Ishikawa (cell line): ENCODE measurements around the gene ANAPC4.
A peak's percentile ranks its signal among the peaks of the same experiment; 100 is the strongest.

Source experiments
- CEBPB ChIP-seq: IDR thresholded peaks from 2 replicates; pipeline ENCODE4 v1.6.1; 2012
- CREB1 ChIP-seq: IDR thresholded peaks from 2 replicates; pipeline ENCODE4 v1.6.1; 2012; ENCODE audit warnings: low read depth
- EGR1 ChIP-seq: IDR thresholded peaks from 2 replicates; pipeline ENCODE4 v1.6.1; 2012
- EP300 ChIP-seq: IDR thresholded peaks from 2 replicates; pipeline ENCODE4 v1.6.1; 2012; ENCODE audit warnings: borderline replicate concordance
- FOXM1 ChIP-seq: IDR thresholded peaks from 2 replicates; pipeline ENCODE4 v1.6.1; 2012; ENCODE audit warnings: low read depth, borderline replicate concordance
- MAX ChIP-seq: IDR thresholded peaks from 2 replicates; pipeline ENCODE4 v1.6.1; 2012
- NFIC ChIP-seq: IDR thresholded peaks from 2 replicates; pipeline ENCODE4 v1.6.1; 2012
- RAD21 ChIP-seq: IDR thresholded peaks from 2 replicates; pipeline ENCODE4 v1.6.1; 2012; ENCODE audit warnings: low read depth
- REST ChIP-seq: IDR thresholded peaks from 2 replicates; pipeline ENCODE4 v1.6.1; 2012; ENCODE audit warnings: low read depth, mild to moderate bottlenecking
- TAF1 ChIP-seq: IDR thresholded peaks from 2 replicates; pipeline ENCODE4 v1.6.1; 2012; ENCODE audit warnings: low read depth, mild to moderate bottlenecking
- TCF12 ChIP-seq: IDR thresholded peaks from 2 replicates; pipeline ENCODE4 v1.6.1; 2012; ENCODE audit warnings: low read depth
- TEAD4 ChIP-seq: IDR thresholded peaks from 2 replicates; pipeline ENCODE4 v1.6.1; 2012
- USF1 ChIP-seq: IDR thresholded peaks from 2 replicates; pipeline ENCODE4 v1.6.1; 2012
- YY1 ChIP-seq: IDR thresholded peaks from 2 replicates; pipeline ENCODE4 v1.6.1; 2012; ENCODE audit warnings: low read depth
- ZBTB7A ChIP-seq: IDR thresholded peaks from 2 replicates; pipeline ENCODE4 v1.6.1; 2012; ENCODE audit warnings: low read depth

The ANAPC4 gene

GRCh38 chr4:25367004-25367621, 9.9 kb upstream of the ANAPC4 start:
- no peak for TF ChIP-seq CREB1
- TF ChIP-seq TAF1 = no peak
- no peak for TF ChIP-seq NFIC
- TF ChIP-seq RAD21 = peak; percentile 72

GRCh38 chr4:25367877-25368276, 9.2 kb upstream of the ANAPC4 start:
- TF ChIP-seq REST (no peak), RAD21 (no peak), TCF12 (no peak), TEAD4 (no peak), FOXM1 (no peak), CEBPB (no peak), NFIC (no peak), MAX (no peak), CREB1 (no peak), EP300 (no peak), YY1 (no peak), ZBTB7A (no peak), USF1 (no peak), EGR1 (no peak), TAF1 (no peak)

DNA sequence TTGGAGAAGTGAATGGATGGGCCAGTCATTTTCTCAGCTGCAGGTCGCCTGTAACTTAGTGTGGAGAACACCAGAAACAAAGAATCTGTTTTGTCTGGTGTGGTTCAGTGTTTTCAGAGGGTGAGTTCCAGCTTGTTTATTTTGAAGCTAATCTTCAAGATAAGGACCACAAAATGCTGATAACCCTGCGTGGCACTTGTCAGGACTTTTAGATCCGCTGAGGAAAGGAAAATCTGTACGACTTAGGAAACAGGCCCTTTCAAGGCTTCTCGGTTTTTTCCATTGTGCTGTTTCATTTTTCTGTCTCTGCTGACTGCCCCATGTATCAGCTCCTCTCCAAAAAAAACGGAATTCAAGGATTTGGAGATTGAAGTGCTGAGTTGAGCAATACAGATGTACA, 8.7 kb upstream of the ANAPC4 start:
- TF ChIP-seq USF1 (no peak), RAD21 (no peak), REST (no peak), YY1 (no peak), FOXM1 (no peak)

DNA sequence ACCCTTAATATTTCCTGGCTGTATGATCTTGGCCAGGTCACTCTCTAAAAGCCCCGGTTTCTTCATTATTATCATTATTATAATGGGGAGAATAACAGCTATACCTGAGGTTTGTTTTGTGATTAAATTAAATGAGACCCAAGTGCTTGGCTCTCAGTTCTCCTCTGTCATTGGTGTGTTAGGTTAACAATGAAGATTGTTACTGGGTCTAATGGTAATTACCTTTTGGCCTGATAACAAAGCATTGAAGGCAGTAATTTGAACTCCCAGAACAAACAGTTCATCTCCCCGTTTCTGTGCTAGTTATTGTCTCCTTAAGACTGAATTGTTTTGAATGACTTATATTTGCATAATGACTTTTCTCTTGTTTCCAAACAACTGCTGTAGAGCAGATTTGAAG, 6.8 kb upstream of the ANAPC4 start:
- TF ChIP-seq TCF12 = no peak
- no peak for TF ChIP-seq EP300
- no peak for TF ChIP-seq MAX
- TF ChIP-seq ZBTB7A = no peak
- no peak for TF ChIP-seq YY1
- TF ChIP-seq CEBPB = no peak
- TF ChIP-seq NFIC = no peak
- no peak for TF ChIP-seq FOXM1
- no peak for TF ChIP-seq USF1
- TF ChIP-seq RAD21 = no peak
- no peak for TF ChIP-seq TAF1

DNA sequence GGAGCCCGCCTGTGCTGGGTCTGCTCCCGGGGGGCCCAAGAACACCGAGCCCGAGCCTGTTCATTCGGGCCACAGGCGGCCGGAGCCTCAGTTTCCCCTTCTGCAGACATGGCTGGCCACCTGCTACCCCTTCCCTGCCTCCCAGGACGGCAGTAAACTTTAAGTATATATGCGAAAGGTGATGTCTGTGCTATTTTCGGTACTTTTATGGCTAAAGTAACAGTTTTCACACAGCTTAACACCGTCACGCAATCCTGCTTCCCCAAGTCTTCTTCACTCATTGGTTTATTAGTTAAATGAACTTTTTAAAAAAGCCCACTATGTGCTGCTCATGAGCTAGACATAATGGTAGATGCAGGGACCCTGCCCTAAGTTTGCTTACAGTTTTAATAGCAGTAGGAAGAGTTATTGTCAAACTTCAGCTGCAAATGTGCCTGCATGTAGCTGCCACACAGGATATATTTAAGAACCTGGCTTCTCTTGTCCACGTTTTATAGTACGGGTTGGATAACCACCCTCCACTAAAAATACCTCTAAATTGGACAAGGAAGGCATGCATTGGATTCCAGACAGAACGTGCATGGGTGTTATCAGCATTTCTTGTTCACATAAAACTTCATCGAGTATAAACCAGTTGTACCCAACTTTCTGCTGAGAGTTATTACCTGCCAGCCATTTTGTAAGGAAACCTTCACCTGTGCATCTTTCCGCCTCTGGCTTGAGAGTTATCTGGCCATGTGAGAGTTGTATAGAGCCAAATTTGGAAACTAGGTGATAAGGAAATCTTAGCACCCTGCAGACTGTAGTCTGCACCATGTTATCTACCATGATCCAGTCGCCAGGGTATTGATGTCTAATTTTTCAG, 741 bp downstream of the ANAPC4 start:
- TF ChIP-seq YY1 = peak; percentile 61; the same call in 1 of the 2 replicates
- no peak for TF ChIP-seq EP300

GRCh38 chr4:25378437-25378743, 1.3 kb downstream of the ANAPC4 start:
- TF ChIP-seq CREB1 = no peak
- TF ChIP-seq RAD21 = no peak
- no peak for TF ChIP-seq YY1
- TF ChIP-seq EP300 = no peak
